Activated CD8-positive, alpha-beta T cell treated with anti-CD3 and anti-CD28 coated beads for 36 hours (primary cell): ENCODE data around the gene RHOH. TPM values are rescaled to one million over a fixed set of nuclear protein-coding genes. Genes with fewer than 3 reads are reported as not detected.

Experiments used
- ATAC-seq: fragments of 200-7000 bp; cut with Tn5 transposase; one replicate; pipeline ENCODE4 v1.10.0; 2021; ENCODE audit warnings: mild to moderate bottlenecking, moderate library complexity
- CTCF ChIA-PET: fragments of 350-600 bp; sonication (Branson Sonifier 250); formaldehyde crosslinking; loops from one replicate; lab custom pipeline; 2021; ENCODE audit warnings: antibody characterized with exemption; lab: Charles Lee
- POLR2A ChIA-PET: fragments of 350-600 bp; sonication (Branson Sonifier 250); formaldehyde crosslinking; loops from one replicate; lab custom pipeline; 2021; ENCODE audit warnings: antibody characterized with exemption; lab: Charles Lee
- DNase-seq: peaks from one replicate; pipeline ENCODE4 v3.0.0-alpha.2; 2020
- H3K27ac Mint-ChIP-seq: one replicate; pipeline ENCODE4 v1.8.0; 2021; ENCODE audit warnings: mild to moderate bottlenecking, mixed read lengths
- H3K27me3 Mint-ChIP-seq: one replicate; pipeline ENCODE4 v1.8.0; 2021; ENCODE audit warnings: mixed read lengths
- H3K36me3 Mint-ChIP-seq: one replicate; pipeline ENCODE4 v1.8.0; 2021; ENCODE audit warnings: low read depth, mixed read lengths
- H3K4me1 Mint-ChIP-seq: one replicate; pipeline ENCODE4 v1.8.0; 2021; ENCODE audit warnings: low read depth, mixed read lengths
- H3K4me3 Mint-ChIP-seq: one replicate; pipeline ENCODE4 v1.8.0; 2021; ENCODE audit warnings: mild to moderate bottlenecking, moderate library complexity, mixed read lengths
- H3K9me3 Mint-ChIP-seq: one replicate; pipeline ENCODE4 v1.8.0; 2021; ENCODE audit warnings: mixed read lengths
- CTCF ChIP-seq: fragments of 200-600 bp; IDR thresholded peaks from one replicate; pipeline ENCODE4 v1.8.0; 2022; ENCODE audit warnings: antibody characterized with exemption, mild to moderate bottlenecking
- intact Hi-C: fragments of 100-400 bp; cut with micrococcal nuclease; formaldehyde crosslinking; loops from one replicate; pipeline ENCODE4 v1.10.0; 2022
- total RNA-seq, 2 experiments: library from RNA; stranded (reverse); gene quantifications; one replicate each; pipeline ENCODE4 v1.2.3, GENCODE V29; 2021

The RHOH gene
- total RNA-seq, 2 experiments from 2014 or later: 121 to 126 TPM

- no peak for ATAC-seq
- Mint-ChIP-seq H3K36me3 (peaks cover 48% of the 10 kb centered on the region), H3K27me3 (no peaks in the 10 kb centered on the region), H3K4me1 (peaks cover 45% of the 10 kb centered on the region), H3K9me3 (peaks cover 5% of the 10 kb centered on the region), H3K4me3 (peak overlapping the region; percentile 99), H3K27ac (peak overlapping the region; percentile 99)
- CTCF ChIA-PET: interaction anchor here (1.1 to 6.3 kb wide), 4 partner anchors 35 to 140 kb away, joined by 3 to 40 read pairs (median 14); no protein-coding TSS in a partner anchor
- TF ChIP-seq CTCF: no peak
- POLR2A ChIA-PET: interaction anchor here (1.0 to 16.4 kb wide), 8 partner anchors 10 to 218 kb away, joined by 3 to 447 read pairs (median 50); no protein-coding TSS in a partner anchor
- no peak for DNase-seq
- intact Hi-C loops: loop anchor here (5.0 kb wide), 1 partner anchor 139 kb away; the partner anchor contains the start of gene N4BP2
Measured at GRCh38 chr4:40196272-40196671, 559 bp upstream of the RHOH start.

GRCh38 chr4:40197879-40198689 lies 1.3 kb downstream of the RHOH start:
- ChIA-PET CTCF (interaction anchor here (1.0 to 6.3 kb wide), 11 partner anchors 10 to 142 kb away, joined by 3 to 40 read pairs (median 4); partner anchors contain the start of gene N4BP2), POLR2A (interaction anchor here (0.7 to 16.4 kb wide), 14 partner anchors 9 to 261 kb away, joined by 3 to 447 read pairs (median 17); partner anchors contain the start of gene N4BP2)
- Mint-ChIP-seq H3K36me3 (peaks cover 62% of the 10 kb centered on the region), H3K4me3 (peak overlapping the region; percentile 99), H3K9me3 (peaks cover 5% of the 10 kb centered on the region), H3K4me1 (peaks cover 30% of the 10 kb centered on the region), H3K27ac (peak overlapping the region; percentile 99), H3K27me3 (no peaks in the 10 kb centered on the region)
- intact Hi-C loops: loop anchor here (5.0 kb wide), 1 partner anchor 141 kb away; the partner anchor contains the start of gene N4BP2
- DNase-seq (no peak), ATAC-seq (peak; percentile 3)
- no peak for TF ChIP-seq CTCF

- Mint-ChIP-seq H3K4me1 (peaks cover 25% of the 10 kb centered on the region), H3K4me3 (peak overlapping the region; percentile 99), H3K27ac (peak overlapping the region; percentile 99), H3K9me3 (peaks cover 5% of the 10 kb centered on the region), H3K36me3 (peaks cover 72% of the 10 kb centered on the region), H3K27me3 (no peaks in the 10 kb centered on the region)
- no peak for TF ChIP-seq CTCF
- ChIA-PET CTCF (interaction anchor here (0.7 to 6.3 kb wide), 15 partner anchors 9 to 126 kb away, joined by 3 to 40 read pairs (median 5); no protein-coding TSS in a partner anchor), POLR2A (interaction anchor here (0.7 to 16.4 kb wide), 17 partner anchors 10 to 143 kb away, joined by 3 to 447 read pairs (median 9); partner anchors contain the start of gene N4BP2)
- DNase-seq (peak; percentile 55), ATAC-seq (no peak)
- intact Hi-C loops: loop anchor here (5.0 kb wide), 1 partner anchor 142 kb away; the partner anchor contains the start of gene N4BP2
Measured at GRCh38 chr4:40199179-40199670, 2.4 kb downstream of the RHOH start.

GRCh38 chr4:40199999-40200874 lies 3.4 kb downstream of the RHOH start:
- Mint-ChIP-seq H3K4me3 (peak overlapping the region; percentile 99), H3K9me3 (peaks cover 5% of the 10 kb centered on the region), H3K27ac (peak overlapping the region; percentile 99), H3K36me3 (peaks cover 82% of the 10 kb centered on the region), H3K27me3 (no peaks in the 10 kb centered on the region), H3K4me1 (peaks cover 23% of the 10 kb centered on the region)
- ChIA-PET POLR2A (interaction anchor here (0.6 to 16.4 kb wide), 25 partner anchors 10 to 1018 kb away, joined by 3 to 447 read pairs (median 5); partner anchors contain the start of gene N4BP2), CTCF (interaction anchor here (0.7 to 6.3 kb wide), 19 partner anchors 7 to 125 kb away, joined by 3 to 40 read pairs (median 4); no protein-coding TSS in a partner anchor)
- DNase-seq (peak; percentile 94), ATAC-seq (peak; percentile 50)
- no peak for TF ChIP-seq CTCF
- intact Hi-C loops: loop anchor here (2.0 to 5.0 kb wide), 3 partner anchors 27 to 143 kb away; partner anchors contain the start of gene N4BP2
